AG04449 (cell line): ENCODE results near the gene KCNK15.

ENCODE experiments used
- CTCF ChIA-PET: fragments of 350-600 bp; formaldehyde crosslinking; extraction: SDS; loops from one replicate; lab custom pipeline; 2021; ENCODE audit warnings: antibody characterized with exemption; lab: Yijun Ruan, JAX
- POLR2A ChIA-PET: fragments of 400-600, 350-600 bp; formaldehyde crosslinking; extraction: SDS; loops from one replicate; lab custom pipeline; 2020; ENCODE audit warnings: antibody characterized with exemption, inconsistent platforms; lab: Yijun Ruan, JAX
- DNase-seq: peaks from one replicate; pipeline ENCODE4 v3.0.0-alpha.2; 2010; ENCODE audit warnings: low read depth, low spot score
- H3K4me3 ChIP-seq: 2 replicates; pipeline ENCODE4 v1.5.1; 2011; ENCODE audit warnings: low read depth, mild to moderate bottlenecking, control low read depth, low read length
- CTCF ChIP-seq: IDR thresholded peaks from one replicate; pipeline ENCODE4 v1.5.1; 2011; ENCODE audit warnings: mild to moderate bottlenecking, moderate library complexity, low read length, control low read depth, inconsistent platforms; ENCODE audit not compliant: insufficient read depth; ENCODE audit errors: missing control alignments

Gene KCNK15

DNA sequence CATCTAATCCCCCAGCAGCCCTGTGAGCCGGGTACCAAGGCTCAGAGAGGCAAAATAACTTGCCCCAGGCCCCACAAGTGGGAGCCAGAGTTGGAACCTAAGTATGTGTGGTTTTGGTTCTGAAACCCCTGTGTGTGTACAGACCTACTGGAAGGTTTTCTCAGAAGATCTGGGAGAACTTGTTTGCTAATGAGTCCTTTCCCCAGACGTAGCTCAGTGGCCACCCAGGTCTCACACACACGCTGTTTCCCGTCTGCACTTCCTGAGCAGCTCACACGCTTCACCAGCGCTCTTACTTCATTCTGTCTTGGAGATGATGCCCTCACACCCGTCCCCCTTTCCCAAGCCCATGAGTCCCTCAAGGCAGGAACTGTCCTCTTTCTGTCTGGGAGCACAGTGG is 22.3 kb upstream of the KCNK15 start:
- CTCF ChIA-PET: interaction anchor here (0.7 to 21.9 kb wide), 3 partner anchors 10 to 73 kb away, joined by 3 to 801 read pairs (median 29); no protein-coding TSS in a partner anchor
- no peak overlapping the region for H3K4me3 ChIP-seq
- no peak for DNase-seq
- no peak for TF ChIP-seq CTCF
- POLR2A ChIA-PET: interaction anchor here (0.7 kb wide), 1 partner anchor 154 kb away, joined by 3 read pairs; no protein-coding TSS in a partner anchor

DNA sequence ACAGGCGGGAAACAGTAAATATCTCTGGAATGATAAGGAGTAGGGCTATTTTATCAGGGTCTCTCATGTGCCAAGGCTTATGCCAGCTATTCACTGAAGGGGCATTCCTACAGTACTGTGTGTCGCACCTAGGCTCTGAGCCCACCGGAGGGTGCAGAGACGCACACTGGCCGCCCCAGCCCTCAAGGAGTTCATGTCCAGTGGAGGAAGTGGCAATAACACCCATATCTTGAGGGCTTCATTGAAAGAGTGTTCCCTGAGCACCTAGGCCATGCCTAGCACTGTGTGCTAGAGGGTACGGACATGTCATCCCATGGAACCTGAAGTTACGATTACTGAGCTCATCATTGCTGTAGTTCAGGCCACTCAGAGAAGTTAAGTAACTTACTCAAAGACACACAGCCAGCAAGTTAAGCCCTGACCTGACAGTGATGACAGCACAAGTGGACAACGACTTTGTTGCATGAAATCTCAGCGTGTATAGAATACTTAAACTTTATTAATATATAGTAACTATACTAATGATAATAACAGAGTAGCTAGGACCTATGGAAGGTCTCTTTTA is 21.8 kb upstream of the KCNK15 start:
- DNase-seq: no peak
- ChIA-PET POLR2A (interaction anchor here (0.7 kb wide), 1 partner anchor 154 kb away, joined by 3 read pairs; no protein-coding TSS in a partner anchor), CTCF (interaction anchor here (0.7 to 21.9 kb wide), 3 partner anchors 10 to 74 kb away, joined by 3 to 801 read pairs (median 29); no protein-coding TSS in a partner anchor)
- no peak for TF ChIP-seq CTCF
- H3K4me3 ChIP-seq: no peak overlapping the region

- H3K4me3 ChIP-seq: no peak overlapping the region
- POLR2A ChIA-PET: no interaction called here
- CTCF ChIA-PET: interaction anchor here (4.5 to 21.9 kb wide), 2 partner anchors 9 to 36 kb away, joined by 29 to 801 read pairs; no protein-coding TSS in a partner anchor
- no peak for TF ChIP-seq CTCF
- DNase-seq: no peak
Observed at GRCh38 chr20:44724423-44725091, 21.1 kb upstream of the KCNK15 start.

DNA sequence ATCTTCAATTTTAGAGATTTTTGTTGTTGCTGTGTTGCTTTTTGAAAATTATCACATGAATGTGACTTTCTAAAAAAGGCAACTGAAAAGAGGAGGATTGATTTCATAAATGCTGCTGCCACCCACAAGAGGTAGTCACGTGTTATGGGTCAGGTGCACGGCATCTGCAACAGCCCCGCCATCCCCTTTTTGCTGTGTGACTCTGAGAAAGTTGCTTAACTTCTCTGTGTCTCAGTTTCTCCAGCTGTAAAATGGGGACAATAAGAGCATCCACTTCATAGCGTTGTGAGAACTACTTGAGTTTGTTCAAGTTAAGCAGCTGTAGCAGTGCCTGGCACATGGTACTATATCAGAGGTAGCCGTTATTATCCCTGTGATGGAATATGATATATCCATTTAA is 19.8 kb upstream of the KCNK15 start:
- TF ChIP-seq CTCF: no peak
- ChIA-PET POLR2A (no interaction called here), CTCF (interaction anchor here (0.9 to 21.9 kb wide), 2 partner anchors 10 to 37 kb away, joined by 4 to 801 read pairs; no protein-coding TSS in a partner anchor)
- no peak for DNase-seq
- no peak overlapping the region for H3K4me3 ChIP-seq

DNA sequence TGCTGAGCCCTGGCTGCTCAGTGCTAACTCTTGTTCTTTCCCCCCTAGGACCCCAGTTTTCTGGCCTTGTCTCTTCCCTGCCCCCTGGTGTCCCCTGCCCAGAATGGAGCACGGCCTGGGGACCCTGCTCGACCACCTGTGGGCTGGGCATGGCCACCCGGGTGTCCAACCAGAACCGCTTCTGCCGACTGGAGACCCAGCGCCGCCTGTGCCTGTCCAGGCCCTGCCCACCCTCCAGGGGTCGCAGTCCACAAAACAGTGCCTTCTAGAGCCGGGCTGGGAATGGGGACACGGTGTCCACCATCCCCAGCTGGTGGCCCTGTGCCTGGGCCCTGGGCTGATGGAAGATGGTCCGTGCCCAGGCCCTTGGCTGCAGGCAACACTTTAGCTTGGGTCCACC is 18.6 kb upstream of the KCNK15 start:
- no peak for DNase-seq
- CTCF ChIA-PET: interaction anchor here (1.2 to 21.9 kb wide), 3 partner anchors 9 to 39 kb away, joined by 3 to 801 read pairs (median 5); no protein-coding TSS in a partner anchor
- TF ChIP-seq CTCF: no peak
- no peak overlapping the region for H3K4me3 ChIP-seq
- POLR2A ChIA-PET: no interaction called here

- DNase-seq: no peak
- ChIA-PET CTCF (interaction anchor here (1.2 to 21.9 kb wide), 3 partner anchors 9 to 39 kb away, joined by 3 to 801 read pairs (median 5); no protein-coding TSS in a partner anchor), POLR2A (no interaction called here)
- TF ChIP-seq CTCF: no peak
- H3K4me3 ChIP-seq: no peak overlapping the region
Observed at GRCh38 chr20:44727651-44728050, 18.0 kb upstream of the KCNK15 start.
